Measurements from ENCODE around the gene MRC2.

Gene MRC2

DNA sequence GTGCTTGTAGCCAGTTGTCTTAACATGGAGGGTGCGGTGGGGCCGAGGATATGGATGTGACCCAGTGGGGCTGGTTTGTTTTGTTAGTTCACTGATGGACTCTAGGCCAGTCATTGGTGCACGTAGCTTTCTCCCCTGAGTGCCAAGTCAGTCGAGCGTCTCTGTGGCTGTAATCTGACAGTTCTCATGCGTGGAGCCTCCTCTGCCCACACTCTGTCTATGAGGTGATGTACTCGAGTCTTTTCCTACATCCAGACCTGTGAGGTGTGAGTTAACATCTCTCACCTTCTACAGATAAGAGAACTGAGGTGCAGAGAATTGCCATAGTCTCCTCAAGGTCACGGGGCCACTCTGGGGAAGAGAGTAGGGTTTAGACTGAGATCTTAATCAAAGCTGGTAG lies 90.4 kb downstream of the MRC2 start:
- TF ChIP-seq, protein P1, sequence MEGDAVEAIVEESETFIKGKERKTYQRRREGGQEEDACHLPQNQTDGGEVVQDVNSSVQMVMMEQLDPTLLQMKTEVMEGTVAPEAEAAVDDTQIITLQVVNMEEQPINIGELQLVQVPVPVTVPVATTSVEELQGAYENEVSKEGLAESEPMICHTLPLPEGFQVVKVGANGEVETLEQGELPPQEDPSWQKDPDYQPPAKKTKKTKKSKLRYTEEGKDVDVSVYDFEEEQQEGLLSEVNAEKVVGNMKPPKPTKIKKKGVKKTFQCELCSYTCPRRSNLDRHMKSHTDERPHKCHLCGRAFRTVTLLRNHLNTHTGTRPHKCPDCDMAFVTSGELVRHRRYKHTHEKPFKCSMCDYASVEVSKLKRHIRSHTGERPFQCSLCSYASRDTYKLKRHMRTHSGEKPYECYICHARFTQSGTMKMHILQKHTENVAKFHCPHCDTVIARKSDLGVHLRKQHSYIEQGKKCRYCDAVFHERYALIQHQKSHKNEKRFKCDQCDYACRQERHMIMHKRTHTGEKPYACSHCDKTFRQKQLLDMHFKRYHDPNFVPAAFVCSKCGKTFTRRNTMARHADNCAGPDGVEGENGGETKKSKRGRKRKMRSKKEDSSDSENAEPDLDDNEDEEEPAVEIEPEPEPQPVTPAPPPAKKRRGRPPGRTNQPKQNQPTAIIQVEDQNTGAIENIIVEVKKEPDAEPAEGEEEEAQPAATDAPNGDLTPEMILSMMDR (IDR thresholded peaks at IDR 0.05) = no peak
- Histone ChIP-seq H3K27me3 (ENCODE audit: control insufficient read depth, insufficient read depth, low read length) (no peaks in the 10 kb centered on the region), H3K9me3 (ENCODE audit: control insufficient read depth, low read length) (no peaks in the 10 kb centered on the region), H3K4me2 (ENCODE audit: low read length) (peak overlapping the region; percentile 52), H3K36me3 (ENCODE audit: control insufficient read depth, insufficient read depth, low read length) (no peaks in the 10 kb centered on the region), H3K9ac (no peak overlapping the region), H3K79me2 (no peaks in the 10 kb centered on the region), H3K4me3 (ENCODE audit: low read depth, low read length) (peak overlapping the region; percentile 20), H2AFZ (peak overlapping the region; percentile 58), H3K4me1 (peaks cover 32% of the 10 kb centered on the region), H3K27ac (peak overlapping the region; percentile 95)

GRCh38 chr17:62718429-62718828 lies 91.0 kb downstream of the MRC2 start:
- TF ChIP-seq, protein P1 (IDR thresholded peaks at IDR 0.05) = no peak
- H3K4me3 ChIP-seq (ENCODE audit: low read depth, low read length) = peak overlapping the region; percentile 20

DNA sequence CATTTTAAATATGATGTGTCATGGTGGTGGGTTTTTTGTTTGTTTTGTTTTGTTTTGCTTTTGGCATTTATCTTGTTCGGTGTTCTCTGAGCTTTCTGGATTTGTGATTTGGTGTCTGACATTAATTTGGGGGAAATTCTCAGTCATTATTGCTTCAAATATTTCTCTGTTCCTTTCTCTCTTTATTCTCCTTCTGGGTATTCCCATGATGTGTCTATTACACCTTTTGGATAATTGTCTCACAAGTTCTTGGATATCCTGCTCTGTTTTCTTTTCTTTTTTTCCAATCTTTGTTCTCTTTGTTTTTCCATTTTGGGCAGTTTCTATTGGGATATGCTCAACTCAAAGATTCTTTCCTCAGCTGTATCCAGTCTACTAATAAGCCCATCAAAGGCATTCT lies 92.1 kb downstream of the MRC2 start:
- peaks cover 36% of the 10 kb centered on the region for H3K4me1 ChIP-seq
- H2AFZ ChIP-seq = no peak overlapping the region
- H3K79me2 ChIP-seq = no peaks in the 10 kb centered on the region
- no peaks in the 10 kb centered on the region for H3K36me3 ChIP-seq (ENCODE audit: control insufficient read depth, insufficient read depth, low read length)
- H3K9me3 ChIP-seq (ENCODE audit: control insufficient read depth, low read length) = no peaks in the 10 kb centered on the region
- TF ChIP-seq, protein P1 (IDR thresholded peaks at IDR 0.05) = no peak
- no peaks in the 10 kb centered on the region for H3K27me3 ChIP-seq (ENCODE audit: control insufficient read depth, insufficient read depth, low read length)
- H3K4me2 ChIP-seq (ENCODE audit: low read length) = no peak overlapping the region
- no peak overlapping the region for H3K9ac ChIP-seq
- H3K27ac ChIP-seq = peak overlapping the region; percentile 95
- no peak overlapping the region for H3K4me3 ChIP-seq (ENCODE audit: low read depth, low read length)

More at GRCh38 chr17:62718429-62718828, 91.0 kb downstream of the MRC2 start:
- Histone ChIP-seq H3K9me3 (ENCODE audit: control insufficient read depth, low read length) (no peaks in the 10 kb centered on the region), H2AFZ (peak overlapping the region; percentile 58), H3K36me3 (ENCODE audit: control insufficient read depth, insufficient read depth, low read length) (no peaks in the 10 kb centered on the region), H3K4me2 (ENCODE audit: low read length) (peak overlapping the region; percentile 52), H3K4me1 (peaks cover 32% of the 10 kb centered on the region), H3K27ac (peak overlapping the region; percentile 95), H3K27me3 (ENCODE audit: control insufficient read depth, insufficient read depth, low read length) (no peaks in the 10 kb centered on the region), H3K79me2 (no peaks in the 10 kb centered on the region), H3K9ac (no peak overlapping the region)

- Histone ChIP-seq H3K4me1 (peaks cover 42% of the 10 kb centered on the region), H3K4me3 (ENCODE audit: low read depth, low read length) (no peak overlapping the region), H3K36me3 (ENCODE audit: control insufficient read depth, insufficient read depth, low read length) (no peaks in the 10 kb centered on the region), H3K27me3 (ENCODE audit: control insufficient read depth, insufficient read depth, low read length) (no peaks in the 10 kb centered on the region), H2AFZ (no peak overlapping the region), H3K79me2 (no peaks in the 10 kb centered on the region), H3K27ac (peak overlapping the region; percentile 6), H3K9me3 (ENCODE audit: control insufficient read depth, low read length) (no peaks in the 10 kb centered on the region), H3K9ac (no peak overlapping the region), H3K4me2 (ENCODE audit: low read length) (no peak overlapping the region)
- TF ChIP-seq, protein P1 (IDR thresholded peaks at IDR 0.05) = peak; percentile 17
Observed at GRCh38 chr17:62720126-62720850, 92.8 kb downstream of the MRC2 start.

DNA sequence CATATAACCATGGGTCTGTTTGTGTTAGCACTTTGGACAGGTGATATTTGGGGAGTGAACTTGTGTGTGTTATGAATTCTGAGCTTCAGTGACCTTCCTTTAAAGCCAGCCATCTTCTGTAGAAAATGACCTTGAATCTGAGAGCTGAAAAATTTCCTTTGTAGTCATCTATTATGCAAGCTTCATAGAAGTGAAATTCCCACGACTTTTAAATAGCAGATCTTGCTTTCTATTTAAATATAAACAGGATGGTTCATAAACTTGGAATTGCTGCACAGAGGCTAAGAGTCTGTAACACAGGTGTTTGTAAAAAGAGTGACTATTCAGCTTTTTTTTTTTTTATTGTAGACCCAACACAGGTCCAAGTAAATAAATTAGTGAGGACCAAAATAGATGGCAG lies 95.2 kb downstream of the MRC2 start:
- Histone ChIP-seq H2AFZ (peak overlapping the region; percentile 44), H3K9ac (no peak overlapping the region), H3K9me3 (ENCODE audit: control insufficient read depth, low read length) (no peaks in the 10 kb centered on the region), H3K4me1 (peaks cover 31% of the 10 kb centered on the region), H3K4me3 (ENCODE audit: low read depth, low read length) (no peak overlapping the region), H3K36me3 (ENCODE audit: control insufficient read depth, insufficient read depth, low read length) (no peaks in the 10 kb centered on the region), H3K4me2 (ENCODE audit: low read length) (no peak overlapping the region), H3K79me2 (no peaks in the 10 kb centered on the region), H3K27ac (peak overlapping the region; percentile 46), H3K27me3 (ENCODE audit: control insufficient read depth, insufficient read depth, low read length) (no peaks in the 10 kb centered on the region)
- TF ChIP-seq, protein P1 (IDR thresholded peaks at IDR 0.05) = no peak
